CD14-positive monocyte (primary cell): Measurements from ENCODE around the gene CELF1. TPM values are rescaled to one million over a fixed set of nuclear protein-coding genes. Genes with fewer than 3 reads are reported as not detected.
"Not testable (repeated sequence)": the region's sequence is repeated elsewhere in the genome, so short reads cannot be mapped to it uniquely, and the experiment has no call there.

ENCODE experiments used
- DNase-seq, 3 donors: peaks; one replicate each; pipeline ENCODE4 v3.0.0-alpha.2; 2011 to 2022
- H2AFZ ChIP-seq: 2 replicates; pipeline ENCODE4 v1.6.0; 2012; ENCODE audit warnings: mild to moderate bottlenecking, low read depth, low read length, inconsistent platforms; ENCODE audit not compliant: insufficient read depth, poor library complexity, severe bottlenecking
- H3K27ac ChIP-seq, 2 donors: 1 replicate in 1 of 2; 2 replicates in 1 of 2; pipeline ENCODE4 v1.5.1; 2012 to 2013; ENCODE audit warnings: low read length in 2 of 2, control low read depth in 1 of 2, inconsistent platforms in 1 of 2, low read depth in 1 of 2, mild to moderate bottlenecking in 1 of 2
- H3K27me3 ChIP-seq, 2 donors: one replicate each; pipeline versions ENCODE4 v1.6.0 to v1.6.1; 2011 to 2013; ENCODE audit warnings: low read length in 2 of 2; ENCODE audit not compliant: control insufficient read depth in 2 of 2, insufficient read depth in 2 of 2
- H3K36me3 ChIP-seq, 2 donors: replicated peaks in 1 of 2; 1 replicate in 1 of 2; 2 replicates in 1 of 2; pipeline versions ENCODE4 v1.5.1 to v1.6.1; 2012 to 2013; ENCODE audit warnings: low read length in 2 of 2, control low read depth in 1 of 2, inconsistent platforms in 1 of 2, mild to moderate bottlenecking in 1 of 2; ENCODE audit not compliant: insufficient read depth in 2 of 2, control insufficient read depth in 1 of 2
- H3K4me1 ChIP-seq, 2 donors: 1 replicate in 1 of 2; 2 replicates in 1 of 2; pipeline versions ENCODE4 v1.5.1 to v1.6.1; 2012 to 2013; ENCODE audit warnings: low read length in 2 of 2, control low read depth in 1 of 2, inconsistent platforms in 1 of 2, mild to moderate bottlenecking in 1 of 2, moderate library complexity in 1 of 2; ENCODE audit not compliant: insufficient read depth in 2 of 2, control insufficient read depth in 1 of 2
- H3K4me2 ChIP-seq: replicated peaks from 2 replicates; pipeline ENCODE3; 2012; ENCODE audit warnings: low read length, moderate library complexity, mild to moderate bottlenecking; ENCODE audit not compliant: poor library complexity, severe bottlenecking; ENCODE audit errors: extremely low read depth
- H3K4me3 ChIP-seq, 3 experiments: fragments of 200-600 bp in 1 of 3; sonication (generic) in 1 of 3; replicated peaks in 1 of 3; 1 replicate in 2 of 3; 2 replicates in 1 of 3; pipeline ENCODE4 v1.5.1; 2011 to 2013; ENCODE audit warnings: low read length in 3 of 3, mild to moderate bottlenecking in 3 of 3, control low read depth in 2 of 3, low read depth in 2 of 3, inconsistent platforms in 1 of 3, moderate library complexity in 1 of 3
- H3K79me2 ChIP-seq: 2 replicates; pipeline ENCODE4 v1.6.0; 2012; ENCODE audit warnings: mild to moderate bottlenecking, control low read depth, inconsistent platforms, low read length, moderate library complexity; ENCODE audit not compliant: insufficient read depth
- H3K9ac ChIP-seq: 2 replicates; pipeline ENCODE4 v1.6.0; 2017; ENCODE audit warnings: low read length, mild to moderate bottlenecking; ENCODE audit not compliant: insufficient read depth, poor library complexity, severe bottlenecking
- H3K9me3 ChIP-seq, 2 donors: replicated peaks in 1 of 2; 1 replicate in 1 of 2; 2 replicates in 1 of 2; pipeline versions ENCODE4 v1.5.1 to v1.6.1; 2012 to 2013; ENCODE audit warnings: low read length in 2 of 2, control low read depth in 1 of 2; ENCODE audit not compliant: control insufficient read depth in 1 of 2, insufficient read depth in 1 of 2
- H4K20me1 ChIP-seq: 2 replicates; pipeline ENCODE4 v1.6.0; 2012; ENCODE audit warnings: mild to moderate bottlenecking, low read length, control low read depth, moderate library complexity; ENCODE audit not compliant: insufficient read depth
- H3K27ac Mint-ChIP-seq, 7 donors: one replicate each; pipeline ENCODE4 v1.8.0; 2020; ENCODE audit warnings: mild to moderate bottlenecking in 7 of 7, mixed read lengths in 7 of 7, moderate library complexity in 6 of 7, inconsistent platforms in 2 of 7
- H3K27me3 Mint-ChIP-seq, 3 donors: one replicate each; pipeline ENCODE4 v1.8.0; 2021 to 2022; ENCODE audit warnings: low read depth in 3 of 3, mild to moderate bottlenecking in 3 of 3, mixed read lengths in 3 of 3, moderate library complexity in 3 of 3, inconsistent platforms in 1 of 3
- H3K36me3 Mint-ChIP-seq, 2 donors: one replicate each; pipeline ENCODE4 v1.8.0; 2020; ENCODE audit warnings: mixed read lengths in 2 of 2, inconsistent platforms in 1 of 2, mild to moderate bottlenecking in 1 of 2
- H3K4me1 Mint-ChIP-seq: one replicate; pipeline ENCODE4 v1.8.0; 2020; ENCODE audit warnings: mild to moderate bottlenecking, mixed read lengths
- H3K4me3 Mint-ChIP-seq, 2 donors: one replicate each; pipeline ENCODE4 v1.8.0; 2020; ENCODE audit warnings: mild to moderate bottlenecking in 2 of 2, mixed read lengths in 2 of 2, moderate library complexity in 1 of 2
- H3K9me3 Mint-ChIP-seq, 7 donors: one replicate each; pipeline ENCODE4 v1.8.0; 2020 to 2022; ENCODE audit warnings: mixed read lengths in 7 of 7, mild to moderate bottlenecking in 6 of 7, moderate library complexity in 6 of 7, inconsistent platforms in 2 of 7
- CTCF ChIP-seq: fragments of 200-600 bp; IDR thresholded peaks from one replicate; pipeline ENCODE4 v1.8.0; 2022; ENCODE audit warnings: antibody characterized with exemption, mild to moderate bottlenecking
- WGBS: methylation state at CpG from one replicate; pipeline ENCODE4 v1.1.5; 2013; ENCODE audit warnings: missing lambda C conversion rate; ENCODE audit not compliant: insufficient coverage; 5-methylcytosine and 5-hydroxymethylcytosine counted together
- intact Hi-C, 2 donors: fragments of 100-400 bp; cut with micrococcal nuclease; formaldehyde crosslinking; loops; one replicate each; pipeline versions ENCODE4 v1.15.0 to v1.15.1; 2023
- polyA plus RNA-seq, 3 donors: library from polyadenylated mRNA; depleted of rRNA in 1 of 3; unstranded in 2 of 3; stranded (reverse) in 1 of 3; fragments of 300-500 nt in 2 of 3; fragments of >200 nt in 1 of 3; fragmentation: Illumina TruSeq in 2 of 3; gene quantifications; 1 replicate in 2 of 3; 2 replicates in 1 of 3; pipeline ENCODE4 v1.2.3, GENCODE V29; 2012 to 2021

Gene CELF1
- polyA plus RNA-seq, 3 donors = 27.2 to 117 (median 39.9) TPM

- no peak for TF ChIP-seq CTCF
- no peaks in the 10 kb centered on the region for H3K27me3 ChIP-seq
- Mint-ChIP-seq H3K4me1 (peaks cover 14% of the 10 kb centered on the region), H3K36me3 (peaks cover 6 to 16% of the 10 kb centered on the region in 2 donors), H3K27me3 (peaks cover 0 to 2% (median 0%) of the 10 kb centered on the region in 3 donors), H3K4me3 (peak within 1 kb of the TSS; percentile 85 to 91), H3K27ac (peak within 1 kb of the TSS; percentile 63 to 89 (median 77)), H3K9me3 (no peaks in the 10 kb centered on the region)
- intact Hi-C loops = loop anchor here (5.0 kb wide), 2 partner anchors 78 to 83 kb away; no protein-coding TSS in a partner anchor
- peak within 1 kb of the TSS; percentile 83 for H3K9ac ChIP-seq
- H3K9me3 ChIP-seq = no peaks in the 10 kb centered on the region
- H3K4me2 ChIP-seq = peak within 1 kb of the TSS; percentile 80
- peak within 1 kb of the TSS; percentile 87 to 97 (median 93) for H3K4me3 ChIP-seq
- peak in 2 of 3 donors; percentile 34 to 38 for DNase-seq
- H3K4me1 ChIP-seq = peaks cover 19 to 26% of the 10 kb centered on the region in 2 donors
- H3K79me2 ChIP-seq = peaks cover 57% of the 10 kb centered on the region
- H3K27ac ChIP-seq = peak within 1 kb of the TSS; percentile 84 to 85
- no peaks in the 10 kb centered on the region for H4K20me1 ChIP-seq
- under 1% methylated on average over 86 of the region's 86 CpGs for WGBS
- H3K36me3 ChIP-seq = peaks cover 12 to 13% of the 10 kb centered on the region in 2 donors
- H2AFZ ChIP-seq = peak within 1 kb of the TSS; percentile 100
Measured at GRCh38 chr11:47565340-47566148, 12.6 kb upstream of the CELF1 start, which contains the start of gene PTPMT1. Gene PTPMT1 (plus strand): TSS chr11:47565599. CDS start chr11:47565623, 24 bp downstream.

GRCh38 chr11:47564933-47565339 is 12.0 kb upstream of the CELF1 start:
- Mint-ChIP-seq H3K9me3 (peaks cover 0 to 2% (median 0%) of the 10 kb centered on the region in 7 donors), H3K4me3 (peak overlapping the region; percentile 85 to 86), H3K27me3 (peaks cover 0 to 2% (median 0%) of the 10 kb centered on the region in 3 donors), H3K27ac (peak overlapping the region in 6 of 7 donors; percentile 13 to 85 (median 71)), H3K4me1 (peaks cover 20% of the 10 kb centered on the region), H3K36me3 (peaks cover 4 to 13% of the 10 kb centered on the region in 2 donors)
- Histone ChIP-seq H3K27me3 (no peaks in the 10 kb centered on the region), H3K9me3 (no peaks in the 10 kb centered on the region), H3K79me2 (peaks cover 51% of the 10 kb centered on the region), H3K36me3 (peaks cover 7 to 9% of the 10 kb centered on the region in 2 donors), H3K9ac (peak overlapping the region; percentile 83), H3K4me1 (peaks cover 25 to 32% of the 10 kb centered on the region in 2 donors), H3K27ac (peak overlapping the region; percentile 67 to 85), H3K4me2 (peak overlapping the region; percentile 80), H4K20me1 (no peaks in the 10 kb centered on the region), H2AFZ (peak overlapping the region; percentile 100), H3K4me3 (peak overlapping the region; percentile 87 to 97 (median 93))
- no peak for DNase-seq
- TF ChIP-seq CTCF = no peak
- WGBS = 17% methylated on average over 4 of the region's 11 CpGs
- intact Hi-C loops = loop anchor here (5.0 kb wide), 2 partner anchors 78 to 83 kb away; no protein-coding TSS in a partner anchor

GRCh38 chr11:47564366-47564765 is 11.4 kb upstream of the CELF1 start:
- H3K27me3 Mint-ChIP-seq, H3K4me2 ChIP-seq, H3K36me3 ChIP-seq, H3K9ac ChIP-seq, H3K36me3 Mint-ChIP-seq, H3K27me3 ChIP-seq, DNase-seq, H3K9me3 ChIP-seq, H3K27ac ChIP-seq, H2AFZ ChIP-seq, H3K27ac Mint-ChIP-seq, intact Hi-C loops, H3K9me3 Mint-ChIP-seq, H4K20me1 ChIP-seq, H3K4me3 ChIP-seq: not testable (repeated sequence)
- Histone ChIP-seq H3K4me1 (peaks cover 26 to 34% of the 10 kb centered on the region in 2 donors), H3K79me2 (peaks cover 45% of the 10 kb centered on the region)
- Mint-ChIP-seq H3K4me3 (peak overlapping the region in 1 of 2 donors; percentile 31), H3K4me1 (peaks cover 20% of the 10 kb centered on the region)
- WGBS = 96% methylated on average over 3 of the region's 10 CpGs
